DOHH2 (cell line): Measurements from ENCODE around the gene GCG.

Experiments
- CTCF ChIP-seq: fragments of 200-600 bp; sonication (generic); IDR thresholded peaks from one replicate; pipeline ENCODE4 v1.5.1; 2014; ENCODE audit warnings: antibody characterized with exemption, mild to moderate bottlenecking, low read depth, low read length; ENCODE audit not compliant: poor library complexity, severe bottlenecking
- EZH2phosphoT487 ChIP-seq: fragments of 200-600 bp; sonication (generic); IDR thresholded peaks from 2 replicates; pipeline ENCODE4 v1.6.1; 2017; ENCODE audit warnings: borderline replicate concordance, mild to moderate bottlenecking, antibody characterized with exemption, low read length, moderate library complexity, mixed read lengths

- TF ChIP-seq CTCF (no peak), EZH2phosphoT487 (no peak)
These were observed 33.6 kb downstream of the GCG start for GRCh38 chr2:162118166-162119031.
